ENCODE results near the gene PLPPR2. TPM values are rescaled to one million over a fixed set of nuclear protein-coding genes. Genes with fewer than 3 reads are reported as not detected.
"Not testable (repeated sequence)": the region's sequence is repeated elsewhere in the genome, so short reads cannot be mapped to it uniquely, and the experiment has no call there.

Gene PLPPR2
- total RNA-seq: 67.6 to 74.7 TPM (median 72.3 TPM) in 3 replicates
- long read RNA-seq, transcript PLPPR2-201 (10 exons, 2,727 nt): major isoform, 39 of 114 reads
- long read RNA-seq, partial matches to known transcripts: 22 of 114 reads
- long read RNA-seq, other reads (novel, unspliced or antisense): 50 of 114 reads

- peak within 1 kb of the TSS; percentile 62 for H3K27ac Mint-ChIP-seq (ENCODE audit: unreplicated experiment)
- peak within 1 kb of the TSS; percentile 83 for H3K4me3 Mint-ChIP-seq (ENCODE audit: unreplicated experiment)
- peaks cover 16% of the 10 kb centered on the region for H3K36me3 Mint-ChIP-seq (ENCODE audit: low read depth)
- TF ChIP-seq CTCF (IDR thresholded peaks at IDR 0.05): no peak
- no peaks in the 10 kb centered on the region for H3K27me3 Mint-ChIP-seq (ENCODE audit: low read depth)
- peak; percentile 98 for DNase-seq (ENCODE audit: low spot score)
- no peaks in the 10 kb centered on the region for H3K9me3 Mint-ChIP-seq (ENCODE audit: low read depth)
- peaks cover 18% of the 10 kb centered on the region for H3K4me1 Mint-ChIP-seq (ENCODE audit: low read depth)
Observed at GRCh38 chr19:11355160-11356073, at the start of gene PLPPR2. Gene PLPPR2, plus strand, starts transcription at chr19:11355432. Its CDS starts 2,242 bp downstream, at chr19:11357674.

- Mint-ChIP-seq H3K4me3 (ENCODE audit: unreplicated experiment) (no peak overlapping the region), H3K36me3 (ENCODE audit: low read depth) (no peaks in the 10 kb centered on the region), H3K4me1 (ENCODE audit: low read depth) (no peaks in the 10 kb centered on the region), H3K27ac (ENCODE audit: unreplicated experiment) (no peak overlapping the region), H3K27me3 (ENCODE audit: low read depth) (peaks cover 7% of the 10 kb centered on the region), H3K9me3 (ENCODE audit: low read depth) (no peaks in the 10 kb centered on the region)
- DNase-seq (ENCODE audit: low spot score): no peak
- no peak for TF ChIP-seq CTCF (IDR thresholded peaks at IDR 0.05)
Observed at GRCh38 chr19:11306337-11306736, 48.9 kb upstream of the PLPPR2 start.

GRCh38 chr19:11320278-11320995 is 34.8 kb upstream of the PLPPR2 start:
- H3K27me3 Mint-ChIP-seq (ENCODE audit: low read depth); H3K27ac Mint-ChIP-seq (ENCODE audit: unreplicated experiment); H3K9me3 Mint-ChIP-seq (ENCODE audit: low read depth); H3K4me3 Mint-ChIP-seq (ENCODE audit: unreplicated experiment); H3K36me3 Mint-ChIP-seq (ENCODE audit: low read depth); DNase-seq (ENCODE audit: low spot score): not testable (repeated sequence)
- H3K4me1 Mint-ChIP-seq (ENCODE audit: low read depth): peaks cover 37% of the 10 kb centered on the region

GRCh38 chr19:11321191-11322126 is 33.8 kb upstream of the PLPPR2 start:
- H3K27ac Mint-ChIP-seq (ENCODE audit: unreplicated experiment): no peak overlapping the region
- H3K36me3 Mint-ChIP-seq (ENCODE audit: low read depth): no peaks in the 10 kb centered on the region
- H3K9me3 Mint-ChIP-seq (ENCODE audit: low read depth): no peaks in the 10 kb centered on the region
- H3K4me1 Mint-ChIP-seq (ENCODE audit: low read depth): peaks cover 37% of the 10 kb centered on the region
- no peaks in the 10 kb centered on the region for H3K27me3 Mint-ChIP-seq (ENCODE audit: low read depth)
- TF ChIP-seq CTCF (IDR thresholded peaks at IDR 0.05): no peak
- H3K4me3 Mint-ChIP-seq (ENCODE audit: unreplicated experiment): no peak overlapping the region
- DNase-seq (ENCODE audit: low spot score): no peak

- no peak for DNase-seq (ENCODE audit: low spot score)
- H3K27me3 Mint-ChIP-seq (ENCODE audit: low read depth): no peaks in the 10 kb centered on the region
- H3K4me3 Mint-ChIP-seq (ENCODE audit: unreplicated experiment): no peak overlapping the region
- H3K9me3 Mint-ChIP-seq (ENCODE audit: low read depth): no peaks in the 10 kb centered on the region
- no peaks in the 10 kb centered on the region for H3K36me3 Mint-ChIP-seq (ENCODE audit: low read depth)
- H3K4me1 Mint-ChIP-seq (ENCODE audit: low read depth): peaks cover 36% of the 10 kb centered on the region
- H3K27ac Mint-ChIP-seq (ENCODE audit: unreplicated experiment): peak overlapping the region; percentile 55
- no peak for TF ChIP-seq CTCF (IDR thresholded peaks at IDR 0.05)
Observed at GRCh38 chr19:11322269-11323024, 32.8 kb upstream of the PLPPR2 start.
